PFSK-1 (cell line): ENCODE measurements around the gene GALR2.

Source experiments
- FOXP2 ChIP-seq: optimal IDR thresholded peaks from 2 replicates; pipeline ENCODE3; 2011; ENCODE audit warnings: borderline replicate concordance, control low read depth, inconsistent platforms; ENCODE audit not compliant: insufficient read depth; ENCODE audit errors: extremely low read length, extremely low read depth
- POLR2AphosphoS5 ChIP-seq: IDR thresholded peaks from 2 replicates; pipeline ENCODE4 v1.6.1; 2012; ENCODE audit warnings: low read depth, mild to moderate bottlenecking, control low read depth, low read length, moderate library complexity
- REST ChIP-seq, 2 experiments: IDR thresholded peaks; 2 replicates each; pipeline versions ENCODE4 v1.6.1 to v1.8.0; 2011 to 2012; ENCODE audit warnings: low read depth in 2 of 2, low read length in 2 of 2, control low read depth in 1 of 2, inconsistent platforms in 1 of 2, mild to moderate bottlenecking in 1 of 2, moderate library complexity in 1 of 2; ENCODE audit not compliant: insufficient read depth in 1 of 2
- SIN3A ChIP-seq: IDR thresholded peaks from 2 replicates; pipeline ENCODE4 v1.6.1; 2012; ENCODE audit warnings: mild to moderate bottlenecking, low read length, moderate library complexity, borderline replicate concordance; ENCODE audit not compliant: insufficient read depth
- TAF1 ChIP-seq: IDR thresholded peaks from 2 replicates; pipeline ENCODE4 v1.6.1; 2012; ENCODE audit warnings: low read length, control low read depth, borderline replicate concordance; ENCODE audit not compliant: insufficient read depth

Gene GALR2

GRCh38 chr17:76123749-76124581, 49.4 kb downstream of the GALR2 start:
- TF ChIP-seq FOXP2 (no peak), REST (IDR thresholded peaks at IDR 0.05; ENCODE audit: insufficient read depth in 1 of 2, low read depth in 2 of 2, low read length in 2 of 2) (no peak), TAF1 (no peak), SIN3A (no peak), POLR2AphosphoS5 (no peak)

- no peak for TF ChIP-seq SIN3A
Measured at GRCh38 chr17:76124582-76125390, 50.2 kb downstream of the GALR2 start.

GRCh38 chr17:76125391-76125675, 50.8 kb downstream of the GALR2 start:
- no peak for TF ChIP-seq SIN3A
- no peak for TF ChIP-seq REST (IDR thresholded peaks at IDR 0.05; ENCODE audit: insufficient read depth in 1 of 2, low read depth in 2 of 2, low read length in 2 of 2)
- no peak for TF ChIP-seq TAF1
- TF ChIP-seq POLR2AphosphoS5: no peak
- TF ChIP-seq FOXP2: no peak

- TF ChIP-seq SIN3A (no peak), REST (IDR thresholded peaks at IDR 0.05; ENCODE audit: insufficient read depth in 1 of 2, low read depth in 2 of 2, low read length in 2 of 2) (no peak), TAF1 (no peak), FOXP2 (no peak), POLR2AphosphoS5 (no peak)
Measured at GRCh38 chr17:76125922-76126321, 51.3 kb downstream of the GALR2 start.
